Measurements from ENCODE around the gene MMGT1.

The MMGT1 gene

DNA sequence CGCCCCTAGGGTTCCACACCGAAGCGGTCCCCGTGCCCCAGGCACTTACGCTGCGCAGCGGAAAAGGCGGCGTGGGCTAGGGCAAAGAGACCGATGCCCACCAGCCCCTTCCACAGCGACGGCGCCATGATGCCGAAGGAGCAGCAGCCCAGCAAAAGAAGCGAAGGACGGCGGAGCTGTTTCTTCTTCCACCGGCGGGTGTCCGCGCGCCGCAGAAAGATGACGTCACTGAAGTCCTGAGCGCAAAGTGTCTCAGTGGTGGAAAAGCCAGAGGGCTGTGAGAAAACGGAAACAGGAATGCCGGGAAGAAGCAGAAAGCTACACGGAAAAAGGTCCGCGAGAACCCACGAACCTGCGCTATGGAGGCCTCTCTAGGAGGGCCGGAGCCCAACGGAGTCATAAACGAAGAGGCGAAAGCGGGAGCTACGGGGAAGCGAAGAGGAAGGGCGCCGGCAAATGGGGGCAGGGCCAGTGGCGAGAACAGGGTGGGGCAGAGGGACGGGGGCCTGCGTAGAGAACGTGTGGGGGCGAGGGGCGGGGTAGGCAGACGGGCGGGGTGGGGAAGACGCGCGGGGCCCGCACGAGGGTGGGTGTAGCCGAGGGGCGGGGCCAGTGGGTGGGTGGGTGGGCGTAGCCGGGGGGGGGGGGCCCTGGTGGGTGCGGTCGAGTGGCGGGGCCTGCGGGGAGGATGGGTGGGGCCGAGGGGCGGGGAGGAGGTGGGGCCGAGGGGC, at the start of gene MMGT1:
Gene MMGT1, minus strand, starts transcription at position 441 of the 731 bp plus-strand sequence. Its CDS starts 313 bp downstream, at position 128.
- DNase-seq (ENCODE audit: low read depth in 2 of 3, low spot score in 2 of 3), result peak; percentile 34 to 57 (median 47)

DNA sequence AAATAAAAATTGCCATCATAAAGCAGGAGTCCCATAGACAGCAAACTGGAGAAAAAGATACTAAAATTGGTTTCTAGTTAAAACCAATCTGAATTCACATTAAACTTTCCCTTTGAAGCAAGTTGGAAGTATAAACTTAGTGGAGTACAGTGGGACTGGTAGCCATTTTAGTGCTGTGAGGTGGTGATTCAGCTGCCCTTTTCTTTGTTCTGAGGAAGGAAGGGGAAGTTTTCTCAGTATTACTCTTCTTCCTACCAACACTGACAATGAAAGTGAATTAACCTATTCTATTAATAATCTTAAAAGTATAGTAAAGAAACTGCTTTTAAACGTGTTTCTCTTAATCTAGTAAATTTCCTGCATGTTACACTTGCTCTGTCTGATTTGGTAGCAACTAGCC, 48.1 kb upstream of the MMGT1 start:
- DNase-seq (ENCODE audit: low read depth in 2 of 3, low spot score in 2 of 3), result no peak

DNA sequence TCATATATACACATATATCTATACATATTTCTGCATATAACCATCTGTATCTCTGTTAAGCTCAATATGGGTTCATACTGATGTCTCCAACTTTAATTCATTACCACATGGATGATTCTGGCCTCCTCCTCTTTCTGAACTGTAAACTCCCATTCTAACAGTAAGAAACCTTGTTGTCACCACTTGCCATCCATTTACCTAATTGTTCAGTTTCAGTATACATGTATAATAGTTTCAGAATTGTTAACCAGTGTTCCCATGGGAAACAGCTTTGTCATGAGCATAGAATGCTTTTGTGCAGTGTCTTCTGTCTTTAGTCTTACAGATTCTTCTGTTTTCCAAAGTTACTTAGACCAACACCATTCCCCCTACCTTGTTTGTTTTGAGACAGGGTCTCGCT, 47.4 kb upstream of the MMGT1 start:
- DNase-seq (ENCODE audit: low read depth in 2 of 3, low spot score in 2 of 3), result no peak

DNA sequence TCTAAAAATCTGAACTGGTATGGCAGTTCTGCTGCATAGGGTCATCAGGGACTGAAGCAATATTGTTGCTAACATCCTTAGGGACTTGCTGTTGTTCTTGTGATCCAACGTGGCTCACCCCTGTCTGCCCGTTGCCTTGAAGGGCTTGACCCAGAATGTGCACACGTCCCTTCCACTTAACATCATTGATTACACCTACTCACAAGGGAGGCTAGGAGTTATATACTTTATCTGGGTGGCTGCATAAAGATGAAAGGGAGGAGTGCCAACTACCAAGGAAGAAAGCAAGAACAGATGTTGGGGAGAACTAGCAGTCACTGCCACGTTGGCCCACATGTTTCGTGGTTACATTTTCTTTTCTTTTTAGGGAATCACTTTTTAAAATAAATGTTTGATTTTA, 45.4 kb upstream of the MMGT1 start:
- DNase-seq (ENCODE audit: low read depth in 2 of 3, low spot score in 2 of 3), result no peak

DNA sequence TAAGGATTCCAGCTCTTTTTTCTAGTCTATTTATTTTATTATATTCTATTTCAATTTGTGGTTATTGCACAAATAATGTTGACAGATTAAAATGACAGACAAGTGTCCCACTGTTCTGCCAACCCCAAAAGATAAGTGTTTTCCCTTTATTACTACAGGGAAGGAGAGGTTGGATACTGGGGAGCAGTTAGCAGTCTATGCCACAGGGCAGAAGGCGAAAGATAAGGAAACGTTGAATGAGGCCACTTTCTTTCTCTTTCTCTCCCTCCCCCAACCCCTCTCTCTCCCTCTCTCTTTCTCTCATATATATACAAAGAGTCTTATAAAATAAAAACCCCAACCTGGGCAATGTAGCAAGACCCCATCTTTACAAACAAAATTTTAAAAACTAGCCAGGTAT, 43.1 kb upstream of the MMGT1 start:
- DNase-seq (ENCODE audit: low read depth in 2 of 3, low spot score in 2 of 3), result no peak

DNA sequence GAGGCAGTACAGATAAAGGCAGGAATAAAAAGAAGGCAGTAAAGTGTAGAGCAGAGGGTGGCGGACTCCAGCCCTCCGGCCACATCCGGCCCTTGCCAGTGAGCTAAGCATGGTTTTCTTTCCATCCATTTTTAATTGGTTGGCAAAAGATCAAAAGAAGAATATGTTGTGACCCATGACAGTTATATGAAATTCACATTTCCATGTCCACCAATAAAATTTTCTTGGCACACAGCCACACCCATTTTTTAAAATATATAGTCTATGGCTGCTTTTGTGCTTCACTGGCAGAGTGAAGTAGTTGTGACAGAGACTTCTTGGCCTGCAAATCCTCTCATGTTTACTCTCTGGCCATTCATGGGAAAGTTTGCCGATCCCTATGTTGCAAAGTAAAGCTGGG, 41.2 kb upstream of the MMGT1 start:
- no peak for DNase-seq (ENCODE audit: low read depth in 2 of 3, low spot score in 2 of 3)

DNA sequence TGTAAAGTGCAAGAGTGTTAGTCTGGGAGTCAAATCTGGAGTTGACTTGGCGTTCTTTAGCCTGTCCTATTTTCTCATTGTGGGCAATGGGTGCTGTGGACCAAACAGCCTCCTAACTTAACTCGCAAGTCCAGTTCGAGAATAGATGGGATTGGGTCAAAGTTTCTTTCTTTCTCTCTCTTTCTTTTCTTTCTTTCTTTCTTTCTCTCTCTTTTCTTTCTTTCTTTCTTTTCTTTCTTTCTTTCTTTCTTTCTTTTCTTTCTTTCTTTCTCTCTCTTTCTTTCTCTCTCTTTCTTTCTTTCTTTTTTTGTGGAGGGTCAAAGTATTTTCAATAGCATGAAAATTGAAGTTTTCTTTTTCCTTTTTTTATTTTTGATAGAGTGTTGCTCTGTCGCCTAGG, 14.5 kb upstream of the MMGT1 start:
- no peak for DNase-seq (ENCODE audit: low read depth in 2 of 3, low spot score in 2 of 3)

DNA sequence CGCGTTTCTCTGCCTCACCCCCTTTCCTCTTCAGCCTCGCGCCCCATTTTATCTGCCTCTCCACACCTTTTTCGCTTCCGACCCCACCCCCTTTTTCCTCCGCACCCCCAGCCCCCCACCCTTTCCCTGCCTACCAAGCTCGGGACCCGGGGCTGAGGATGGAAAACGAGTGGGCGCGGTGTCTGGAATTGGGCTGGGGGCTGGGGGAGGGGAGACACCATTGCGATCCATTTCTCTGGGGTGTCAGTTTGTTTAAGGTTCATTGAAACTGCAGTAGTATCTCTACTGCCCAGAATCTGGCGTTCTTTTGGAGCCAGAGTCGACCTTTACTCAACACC, 12.2 kb upstream of the MMGT1 start:
- DNase-seq (ENCODE audit: low read depth in 2 of 3, low spot score in 2 of 3), result no peak

DNA sequence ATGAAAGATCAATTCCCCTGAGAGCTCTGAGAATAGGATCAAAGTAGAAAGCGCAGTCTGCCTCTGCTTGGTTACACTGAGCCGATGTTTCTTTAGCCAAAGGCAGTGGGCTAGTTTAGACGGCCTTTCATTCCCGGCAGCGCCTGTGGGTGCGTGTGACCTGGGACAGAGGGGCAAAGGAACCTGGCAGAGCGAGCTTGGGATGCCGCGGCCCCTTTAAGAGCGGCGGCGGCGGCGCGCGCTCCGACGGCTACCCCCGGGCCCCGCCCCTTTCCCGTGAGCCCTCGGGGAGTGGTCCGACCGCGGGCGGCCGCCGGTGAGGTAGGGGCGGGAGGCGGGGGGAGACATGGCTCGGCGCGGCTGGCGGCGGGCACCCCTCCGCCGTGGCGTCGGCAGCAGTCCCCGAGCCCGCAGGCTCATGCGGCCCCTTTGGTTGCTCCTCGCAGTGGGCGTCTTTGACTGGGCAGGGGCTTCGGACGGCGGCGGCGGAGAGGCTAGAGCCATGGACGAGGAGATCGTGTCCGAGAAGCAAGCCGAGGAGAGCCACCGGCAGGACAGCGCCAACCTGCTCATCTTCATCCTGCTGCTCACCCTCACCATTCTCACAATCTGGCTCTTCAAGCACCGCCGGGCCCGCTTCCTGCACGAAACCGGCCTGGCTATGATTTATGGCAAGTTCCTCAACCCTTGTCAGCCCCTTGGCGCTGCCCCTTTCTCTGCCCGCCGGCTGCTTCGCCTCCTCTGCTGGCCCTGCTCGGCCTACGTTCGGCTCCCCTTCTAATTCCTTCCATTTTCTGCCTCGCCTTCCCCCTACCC, 11.6 kb upstream of the MMGT1 start, which contains the start of gene SLC9A6:
Gene SLC9A6, plus strand, starts transcription at position 279 of the 816 bp plus-strand sequence. Its CDS starts 224 bp downstream, at position 503.
- peak; percentile 12 to 44 (median 23) for DNase-seq (ENCODE audit: low read depth in 2 of 3, low spot score in 2 of 3)

DNA sequence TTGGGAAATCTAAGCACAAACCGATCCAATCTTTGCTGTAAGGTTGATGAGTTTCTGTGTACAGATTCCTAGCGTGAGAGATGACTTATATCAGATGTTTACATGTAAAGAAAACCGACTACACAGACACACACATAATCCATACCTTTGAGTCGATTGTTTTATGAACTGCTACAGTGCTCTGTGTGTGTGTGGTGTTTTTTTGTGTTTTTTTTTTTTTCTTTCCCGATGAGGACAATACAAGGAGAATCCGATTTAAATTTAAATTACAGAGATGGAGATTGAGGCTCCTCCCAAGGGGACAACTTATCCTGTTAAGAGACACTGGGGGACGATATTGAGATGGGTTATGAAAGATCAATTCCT, 11.0 kb upstream of the MMGT1 start:
- no peak for DNase-seq (ENCODE audit: low read depth in 2 of 3, low spot score in 2 of 3)

DNA sequence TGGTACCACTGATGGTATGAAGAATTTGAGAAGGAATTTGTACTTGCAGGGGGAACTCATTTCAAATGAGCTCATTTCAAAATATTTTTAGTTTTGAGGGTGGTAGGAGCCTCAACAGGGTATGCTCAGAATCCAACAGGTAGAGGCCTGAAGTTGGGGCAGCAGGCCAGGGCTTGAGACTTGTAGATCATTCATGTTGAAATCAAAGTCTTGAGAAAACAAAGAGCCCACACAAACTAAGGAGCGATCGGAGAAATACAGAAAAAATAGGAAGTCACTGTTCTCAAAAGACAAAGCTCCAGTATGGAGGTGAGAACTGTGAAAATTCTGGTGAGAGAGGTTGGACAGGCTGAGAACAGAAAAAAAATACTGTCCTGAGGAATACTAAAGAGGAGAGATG, 10.5 kb upstream of the MMGT1 start:
- DNase-seq (ENCODE audit: low read depth in 2 of 3, low spot score in 2 of 3), result no peak

DNA sequence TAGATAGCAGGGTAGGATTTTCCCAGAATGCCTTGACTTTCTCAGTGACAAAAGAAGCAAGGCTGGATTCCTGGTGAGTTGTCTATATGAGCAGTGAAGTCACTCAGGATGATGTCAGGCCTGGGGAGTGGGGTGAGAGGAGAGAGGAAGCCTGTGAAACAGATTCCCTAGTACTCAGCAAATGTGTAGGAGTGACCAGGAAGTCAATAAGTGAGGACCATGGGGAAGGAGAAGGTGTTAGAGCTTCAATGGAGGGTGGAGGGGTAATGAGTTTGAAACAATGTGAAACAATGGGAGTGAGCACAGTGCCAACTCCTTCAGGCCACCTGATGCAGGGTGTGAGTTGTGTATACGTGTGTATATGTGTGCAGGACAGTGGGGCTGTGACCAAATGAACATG, 9.1 kb upstream of the MMGT1 start:
- DNase-seq (ENCODE audit: low read depth in 2 of 3, low spot score in 2 of 3), result no peak

DNA sequence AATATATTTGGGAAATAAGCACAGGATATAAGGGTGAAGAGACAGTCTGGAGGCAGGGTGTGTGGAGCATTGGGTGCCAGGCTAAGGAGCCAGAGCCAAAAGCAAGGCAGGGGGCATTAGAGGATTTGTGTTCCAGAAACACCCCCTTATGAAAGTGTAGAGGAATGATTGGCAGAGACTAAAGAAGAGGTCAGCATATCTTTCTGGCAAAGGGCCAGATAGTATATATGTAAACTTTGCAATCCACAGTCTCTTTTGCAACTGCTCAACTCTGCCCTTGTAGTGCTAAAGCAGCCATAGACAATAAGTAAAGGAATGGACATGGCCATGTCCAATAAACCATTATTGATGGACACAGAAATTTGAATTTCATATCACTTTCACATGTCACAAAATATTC, 7.9 kb upstream of the MMGT1 start:
- DNase-seq (ENCODE audit: low read depth in 2 of 3, low spot score in 2 of 3), result no peak

DNA sequence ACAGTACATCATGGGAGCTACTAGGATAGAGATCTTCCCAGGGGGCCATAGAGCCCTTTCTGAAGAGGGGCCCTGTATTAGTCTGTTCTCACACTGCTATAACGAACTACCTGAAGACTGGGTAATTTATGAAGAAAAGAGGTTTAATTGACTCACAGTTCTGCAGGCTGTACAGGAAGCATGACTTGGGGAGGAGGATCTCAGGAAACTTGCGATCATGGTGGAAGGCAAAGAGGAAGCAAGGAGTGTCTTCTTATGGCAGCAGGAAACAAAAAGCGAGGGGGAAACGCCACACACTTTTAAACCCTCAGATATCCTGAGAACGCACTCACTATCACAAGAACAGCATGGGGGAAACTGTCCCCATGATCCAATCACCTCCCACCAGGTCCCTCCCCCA, 7.2 kb upstream of the MMGT1 start:
- no peak for DNase-seq (ENCODE audit: low read depth in 2 of 3, low spot score in 2 of 3)

DNA sequence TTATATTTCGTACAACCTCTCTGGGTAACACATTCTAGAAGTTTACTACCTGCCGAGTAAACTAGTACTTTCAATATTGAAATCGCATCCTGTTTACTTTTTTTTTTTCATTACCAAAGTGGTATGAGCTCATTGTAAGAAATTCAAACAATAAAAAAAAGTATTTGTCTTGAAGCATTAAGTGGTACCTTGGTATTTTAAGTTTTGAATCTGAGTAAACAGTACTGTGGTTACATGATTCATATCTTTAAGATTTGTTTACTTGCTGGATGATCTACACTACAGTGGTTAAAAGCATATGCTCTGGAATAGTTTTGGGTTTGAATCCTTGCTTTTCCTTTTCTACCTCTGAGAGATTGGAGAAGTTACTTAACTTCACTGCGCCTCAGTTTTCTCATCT, 3.8 kb upstream of the MMGT1 start:
- DNase-seq (ENCODE audit: low read depth in 2 of 3, low spot score in 2 of 3), result no peak

DNA sequence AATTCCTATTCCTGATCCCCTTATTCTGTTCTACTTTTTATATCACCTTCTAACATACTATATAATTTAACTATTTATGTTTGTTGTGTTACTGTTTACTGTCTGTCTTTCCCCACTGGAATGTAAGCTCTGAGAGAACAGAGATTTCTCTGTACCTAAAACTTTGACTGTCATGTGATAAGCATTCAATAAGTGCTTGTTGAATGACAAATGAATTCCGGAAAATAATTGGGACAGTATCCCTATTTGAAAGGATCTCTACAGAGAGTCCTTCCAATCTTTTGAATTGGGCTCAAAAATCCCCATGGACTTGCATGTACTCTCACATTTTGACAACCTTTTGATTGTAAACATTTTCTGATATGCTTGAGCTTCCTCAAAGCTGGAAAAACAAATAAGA, 1.6 kb upstream of the MMGT1 start:
- DNase-seq (ENCODE audit: low read depth in 2 of 3, low spot score in 2 of 3), result no peak

DNA sequence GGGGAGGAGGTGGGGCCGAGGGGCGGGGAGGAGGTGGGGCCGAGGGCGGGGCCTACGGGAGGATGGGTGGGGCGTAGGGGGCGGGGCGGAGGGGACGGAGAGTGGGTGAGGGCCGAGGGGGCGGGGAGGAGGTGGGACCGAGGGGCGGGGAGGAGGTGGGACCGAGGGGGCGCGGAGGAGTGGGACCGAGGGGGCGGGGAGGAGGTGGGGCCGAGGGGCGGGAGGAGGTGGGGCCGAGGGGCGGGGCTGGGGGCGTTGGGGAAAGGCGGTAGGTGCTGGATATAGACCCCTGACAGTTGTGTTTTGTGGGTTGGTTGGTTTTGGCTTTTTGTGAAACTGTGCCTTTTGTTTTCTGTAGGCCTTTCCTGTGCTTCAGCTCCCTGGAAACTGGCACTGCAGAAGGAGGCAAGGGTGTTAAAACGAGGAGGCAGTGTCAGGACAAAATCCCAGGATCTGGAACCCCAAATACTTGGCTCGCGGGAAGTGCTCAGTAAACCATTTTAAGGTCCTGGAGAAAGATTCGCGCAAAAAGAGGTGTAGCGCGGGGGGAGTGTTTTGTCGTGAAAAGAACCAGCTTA, 580 bp upstream of the MMGT1 start:
- peak in 2 of 3 experiments; percentile 22 to 28 for DNase-seq (ENCODE audit: low read depth in 2 of 3, low spot score in 2 of 3)

DNA sequence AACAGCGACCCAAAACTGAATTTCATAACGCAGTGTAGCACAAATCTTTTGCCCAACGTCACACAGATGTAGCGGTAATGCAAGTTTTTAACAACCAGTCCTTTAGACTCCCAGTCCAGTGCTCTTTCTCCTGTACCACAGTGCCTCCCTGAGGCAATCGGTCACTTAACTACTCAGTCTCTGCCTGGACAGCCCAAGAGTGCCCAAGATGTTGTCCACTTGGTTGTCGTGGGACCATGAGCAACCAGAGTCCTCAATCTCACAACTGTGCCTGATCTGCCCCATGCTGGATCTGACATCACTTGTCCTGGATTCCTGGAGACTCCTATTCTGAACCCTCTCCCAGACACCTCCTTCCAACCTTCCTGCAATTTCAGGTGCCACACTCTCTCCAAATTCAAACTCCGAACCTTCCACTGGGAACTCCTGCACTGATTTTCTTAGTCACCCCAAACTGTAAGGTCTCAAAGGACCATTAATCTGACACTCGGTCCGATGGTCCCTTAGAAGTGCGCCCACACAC, 702 bp downstream of the MMGT1 start:
- DNase-seq (ENCODE audit: low read depth in 2 of 3, low spot score in 2 of 3), result no peak

DNA sequence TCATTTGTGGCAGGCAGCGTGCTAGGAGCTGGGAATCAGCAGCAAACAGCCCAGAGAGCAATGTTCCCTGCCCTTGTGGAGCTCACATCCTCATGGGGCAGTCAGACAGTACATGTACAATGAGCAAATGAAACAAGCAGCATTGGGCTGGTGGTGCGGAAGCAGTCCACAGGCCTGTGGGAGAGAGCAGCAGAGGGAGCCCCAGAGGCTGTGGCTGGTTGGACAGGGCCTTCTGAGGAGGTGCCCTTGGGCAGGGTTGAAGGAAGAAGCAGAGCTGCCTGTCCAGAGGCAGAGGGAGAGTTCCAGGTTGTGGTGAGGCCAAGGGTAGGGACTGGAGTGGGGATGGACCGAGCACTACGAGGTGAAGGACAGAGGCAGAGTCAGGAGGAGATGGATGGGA, 22.5 kb downstream of the MMGT1 start:
- no peak for DNase-seq (ENCODE audit: low read depth in 2 of 3, low spot score in 2 of 3)

DNA sequence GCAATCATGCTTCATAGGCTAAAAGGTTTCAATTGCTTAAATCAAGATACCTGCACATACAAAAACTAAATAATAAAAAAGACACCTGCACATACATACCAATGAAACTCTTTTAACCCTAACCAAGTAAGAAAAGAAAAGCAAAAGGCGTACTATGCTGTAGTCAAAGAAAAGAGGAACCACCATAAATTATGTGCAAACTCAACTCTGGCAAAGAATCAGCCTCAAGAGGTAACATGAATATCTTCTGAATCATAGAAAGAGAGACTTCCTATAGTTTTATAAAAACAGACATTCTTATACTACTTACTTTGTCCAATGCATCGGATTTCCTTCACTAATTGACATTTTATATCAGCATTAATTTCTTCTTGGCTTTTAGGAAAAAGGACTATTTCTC, 29.3 kb downstream of the MMGT1 start:
- no peak for DNase-seq (ENCODE audit: low read depth in 2 of 3, low spot score in 2 of 3)

DNA sequence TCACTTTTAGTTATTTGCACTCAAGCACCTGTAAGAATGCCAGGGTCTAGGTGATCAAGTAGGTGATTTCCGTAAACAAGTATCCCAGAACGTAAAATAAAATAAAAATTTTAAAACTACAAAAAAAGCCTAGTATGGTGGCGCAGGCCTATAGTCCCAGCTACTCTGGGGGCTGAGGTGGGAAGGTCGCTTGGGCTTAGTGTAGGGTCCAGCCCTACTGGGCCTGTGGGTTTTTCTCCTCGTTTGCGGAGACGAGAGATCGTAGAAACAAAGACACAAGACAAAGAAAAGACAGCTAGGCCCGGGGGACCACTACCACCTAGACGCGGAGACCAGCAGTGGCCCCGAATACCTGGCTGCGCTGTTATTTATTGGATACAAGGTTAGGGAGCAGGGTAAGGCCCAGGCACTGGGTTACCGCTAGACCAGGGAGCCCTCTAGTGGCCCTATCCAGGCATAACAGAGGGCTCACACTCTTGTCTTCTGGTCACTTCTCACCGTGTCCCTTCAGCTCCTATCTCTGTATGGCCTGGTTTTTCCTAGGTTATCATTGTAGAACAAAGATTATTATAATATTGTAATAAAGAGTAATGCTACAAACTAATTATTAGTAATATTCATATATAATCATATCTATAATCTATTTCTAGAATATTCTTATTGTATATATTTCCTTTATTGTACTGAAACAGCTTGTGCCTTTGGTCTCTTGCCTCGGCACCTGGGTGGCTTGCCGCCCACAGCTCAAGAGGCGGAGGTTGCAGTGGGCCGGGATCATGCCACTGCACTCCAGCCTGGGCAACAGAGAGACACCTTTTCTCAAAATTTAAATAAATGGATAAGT, 41.9 kb downstream of the MMGT1 start:
- peak in 2 of 3 experiments; percentile 1 to 11 for DNase-seq (ENCODE audit: low read depth in 2 of 3, low spot score in 2 of 3)
